GM12878 (cell line): ENCODE results near the gene CCDC85A. TPM values are rescaled to one million over a fixed set of nuclear protein-coding genes. Genes with fewer than 3 reads are reported as not detected.

ENCODE experiments used
- ATAC-seq: fragments of 200-7000 bp; cut with Tn5 transposase; 3 replicates; pipeline ENCODE4 v1.9.1; 2020; ENCODE audit warnings: mild to moderate bottlenecking, moderate library complexity
- BruUV-seq: library from RNA; stranded (reverse); fragments of 400-500 nt; replicated peaks from 2 replicates; lab custom pipeline; 2021; lab: Mats Ljungman, UMichigan
- CTCF ChIA-PET: fragments of 300-600 bp; sonication (Branson Sonifier 250); formaldehyde crosslinking; extraction: SDS; loops from one replicate; lab custom pipeline; 2021; ENCODE audit warnings: inconsistent platforms; lab: Yijun Ruan, JAX
- POLR2A ChIA-PET: fragments of 350-600 bp; formaldehyde crosslinking; extraction: SDS; loops from one replicate; lab custom pipeline; 2021; ENCODE audit warnings: inconsistent platforms; lab: Charles Lee
- RAD21 ChIA-PET: fragments of 300-600 bp; sonication (Branson Sonifier 250); formaldehyde crosslinking; loops from one replicate; lab custom pipeline; 2023; ENCODE audit warnings: antibody characterized with exemption; ENCODE audit not compliant: unreplicated experiment; lab: Charles Lee
- SMC1A ChIA-PET: fragments of 300-600 bp; sonication (Branson Sonifier 250); formaldehyde crosslinking; loops from one replicate; lab custom pipeline; 2023; ENCODE audit not compliant: unreplicated experiment, uncharacterized antibody; lab: Charles Lee
- DNase-seq: peaks from one replicate; pipeline ENCODE4 v3.0.0-alpha.2; 2011; ENCODE audit warnings: low read depth, low spot score
- FAIRE-seq: peaks from 3 replicates; lab custom pipeline; 2011; peaks lifted over from hg19 to GRCh38; lab: Jason Lieb, UNC
- H2AFZ ChIP-seq: 2 replicates; pipeline ENCODE4 v1.6.0; 2011; ENCODE audit warnings: low read depth, low read length, control low read depth; ENCODE audit not compliant: control insufficient read depth
- H3K27ac ChIP-seq: 2 replicates; pipeline ENCODE4 v1.5.1; 2011; ENCODE audit warnings: control low read depth; ENCODE audit not compliant: control insufficient read depth, insufficient read depth
- H3K27me3 ChIP-seq, 2 experiments: replicated peaks in 1 of 2; 2 replicates each; pipeline versions ENCODE4 v1.6.0 to v1.6.1; 2011; ENCODE audit warnings: low read length in 1 of 2; ENCODE audit not compliant: control insufficient read depth in 2 of 2, insufficient read depth in 2 of 2
- H3K36me3 ChIP-seq, 2 experiments: 2 replicates each; pipeline ENCODE4 v1.5.1; 2011; ENCODE audit warnings: low read length in 1 of 2; ENCODE audit not compliant: control insufficient read depth in 2 of 2, insufficient read depth in 2 of 2
- H3K4me1 ChIP-seq: 2 replicates; pipeline ENCODE4 v1.6.1; 2011; ENCODE audit warnings: mild to moderate bottlenecking, low read length, moderate library complexity, mixed read lengths; ENCODE audit not compliant: control insufficient read depth, insufficient read depth
- H3K4me2 ChIP-seq: 2 replicates; pipeline ENCODE4 v1.6.0; 2011; ENCODE audit warnings: control low read depth; ENCODE audit not compliant: control insufficient read depth, insufficient read depth
- H3K4me3 ChIP-seq: fragments of 200-600 bp; sonication (generic); 2 replicates; pipeline ENCODE4 v1.5.1; 2016
- H3K79me2 ChIP-seq: 2 replicates; pipeline ENCODE4 v1.6.0; 2011; ENCODE audit warnings: low read length; ENCODE audit not compliant: control insufficient read depth, insufficient read depth
- H3K9ac ChIP-seq: 2 replicates; pipeline ENCODE4 v1.8.0; 2011; ENCODE audit warnings: low read length, control low read depth, mixed read lengths; ENCODE audit not compliant: control insufficient read depth, insufficient read depth
- H3K9me3 ChIP-seq: replicated peaks from 3 replicates; pipeline ENCODE4 v1.5.1; 2011; ENCODE audit warnings: mild to moderate bottlenecking, low read length; ENCODE audit not compliant: control insufficient read depth, insufficient read depth
- H4K20me1 ChIP-seq: 2 replicates; pipeline ENCODE4 v1.6.0; 2011; ENCODE audit not compliant: control insufficient read depth, insufficient read depth
- CHD2 ChIP-seq: IDR thresholded peaks from 2 replicates; pipeline ENCODE4 v1.6.1; 2011; ENCODE audit warnings: low read depth, low read length, improper control_type of control experiment, borderline replicate concordance
- TCF7 ChIP-seq: IDR thresholded peaks from 2 replicates; pipeline ENCODE4 v1.6.1; 2014; ENCODE audit warnings: antibody characterized with exemption, borderline replicate concordance
- ZNF24 ChIP-seq: fragments of 450-650 bp; IDR thresholded peaks from 2 replicates; pipeline ENCODE4 v1.6.1; 2017; ENCODE audit warnings: antibody characterized with exemption, mild to moderate bottlenecking
- WGBS: methylation state at CpG from one replicate; pipeline ENCODE4 v1.1.6; 2016; ENCODE audit warnings: low lambda C conversion rate; ENCODE audit not compliant: insufficient replicate concordance, insufficient coverage; ENCODE audit errors: missing lambda C conversion rate; 5-methylcytosine and 5-hydroxymethylcytosine counted together
- in situ Hi-C: fragments of 300-500 bp; cut with MboI; formaldehyde crosslinking; loops from 9 replicates; pipeline ENCODE4 v1.14.3; 2018; ENCODE audit warnings: mixed read lengths
- intact Hi-C: fragments of 100-400 bp; cut with micrococcal nuclease; formaldehyde crosslinking; loops from one replicate; pipeline ENCODE4 v1.14.2; 2022; ENCODE audit not compliant: unreplicated experiment
- polyA plus RNA-seq, 11 experiments: library from polyadenylated mRNA; depleted of rRNA in 4 of 11; unstranded in 6 of 11; stranded (reverse) in 5 of 11; fragments of >200 nt; fragmentation: Nextera tagmentation in 4 of 11; fragmentation: Illumina TruSeq in 1 of 11; extraction: Ambion mirVana in 4 of 11; extraction: Trizol in 1 of 11; gene quantifications; 1 replicate in 1 of 11; 2 replicates in 10 of 11; pipeline versions ENCODE4 v1.2.1 to v1.2.3, GENCODE V29; 2011 to 2016; ENCODE audit warnings: inconsistent platforms in 2 of 11, missing spikeins in 2 of 11, low read depth in 1 of 11
- total RNA-seq, 4 experiments: library from RNA; depleted of rRNA in 3 of 4; stranded (reverse); fragments of >200 nt in 3 of 4; fragmentation: Illumina TruSeq in 1 of 4; extraction: Trizol in 1 of 4; gene quantifications; 2 replicates each; pipeline versions ENCODE4 v1.2.1 to v1.2.3, GENCODE V29; 2013 to 2021
- TF ChIP-seq, protein P1 (sequence below): IDR thresholded peaks from 2 replicates; pipeline ENCODE4 v1.6.1; 2012; ENCODE audit warnings: improper control_type of control experiment, low read depth, low read length; ENCODE audit not compliant: insufficient replicate concordance

CCDC85A gene
- total and polyA plus RNA-seq, 10 of the 15 experiments (the other 5 are each of a cell fraction or from before 2014, with no cell fraction given), result 0.02 to 0.57 (median 0.04) TPM; not detected in 7

DNA sequence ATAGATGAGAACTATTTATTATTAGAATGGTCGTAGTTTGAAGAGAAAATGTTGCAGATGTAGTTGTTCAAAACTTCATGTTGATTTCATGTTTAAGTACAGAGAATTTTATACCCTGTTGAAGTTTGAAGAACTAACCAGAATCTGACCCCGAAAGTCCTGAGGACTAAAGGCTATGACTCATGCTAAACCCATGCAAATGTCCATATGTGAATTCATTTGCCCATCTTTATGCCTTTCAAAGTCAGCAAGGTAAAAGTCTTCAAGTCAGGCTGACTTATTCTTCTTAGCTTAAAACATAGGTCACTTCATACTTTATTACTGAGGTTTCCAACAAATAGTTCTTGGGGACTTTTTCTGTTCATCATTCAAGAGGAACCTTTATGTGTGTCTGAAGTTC lies 185.5 kb downstream of the CCDC85A start:
- H3K36me3 ChIP-seq, result no peaks in the 10 kb centered on the region
- no peak overlapping the region for H2AFZ ChIP-seq
- WGBS, result 17% methylated on average over 2 of the region's 2 CpGs
- no peaks in the 10 kb centered on the region for H3K27me3 ChIP-seq
- TF ChIP-seq ZNF24, result no peak
- TF ChIP-seq, protein P1, sequence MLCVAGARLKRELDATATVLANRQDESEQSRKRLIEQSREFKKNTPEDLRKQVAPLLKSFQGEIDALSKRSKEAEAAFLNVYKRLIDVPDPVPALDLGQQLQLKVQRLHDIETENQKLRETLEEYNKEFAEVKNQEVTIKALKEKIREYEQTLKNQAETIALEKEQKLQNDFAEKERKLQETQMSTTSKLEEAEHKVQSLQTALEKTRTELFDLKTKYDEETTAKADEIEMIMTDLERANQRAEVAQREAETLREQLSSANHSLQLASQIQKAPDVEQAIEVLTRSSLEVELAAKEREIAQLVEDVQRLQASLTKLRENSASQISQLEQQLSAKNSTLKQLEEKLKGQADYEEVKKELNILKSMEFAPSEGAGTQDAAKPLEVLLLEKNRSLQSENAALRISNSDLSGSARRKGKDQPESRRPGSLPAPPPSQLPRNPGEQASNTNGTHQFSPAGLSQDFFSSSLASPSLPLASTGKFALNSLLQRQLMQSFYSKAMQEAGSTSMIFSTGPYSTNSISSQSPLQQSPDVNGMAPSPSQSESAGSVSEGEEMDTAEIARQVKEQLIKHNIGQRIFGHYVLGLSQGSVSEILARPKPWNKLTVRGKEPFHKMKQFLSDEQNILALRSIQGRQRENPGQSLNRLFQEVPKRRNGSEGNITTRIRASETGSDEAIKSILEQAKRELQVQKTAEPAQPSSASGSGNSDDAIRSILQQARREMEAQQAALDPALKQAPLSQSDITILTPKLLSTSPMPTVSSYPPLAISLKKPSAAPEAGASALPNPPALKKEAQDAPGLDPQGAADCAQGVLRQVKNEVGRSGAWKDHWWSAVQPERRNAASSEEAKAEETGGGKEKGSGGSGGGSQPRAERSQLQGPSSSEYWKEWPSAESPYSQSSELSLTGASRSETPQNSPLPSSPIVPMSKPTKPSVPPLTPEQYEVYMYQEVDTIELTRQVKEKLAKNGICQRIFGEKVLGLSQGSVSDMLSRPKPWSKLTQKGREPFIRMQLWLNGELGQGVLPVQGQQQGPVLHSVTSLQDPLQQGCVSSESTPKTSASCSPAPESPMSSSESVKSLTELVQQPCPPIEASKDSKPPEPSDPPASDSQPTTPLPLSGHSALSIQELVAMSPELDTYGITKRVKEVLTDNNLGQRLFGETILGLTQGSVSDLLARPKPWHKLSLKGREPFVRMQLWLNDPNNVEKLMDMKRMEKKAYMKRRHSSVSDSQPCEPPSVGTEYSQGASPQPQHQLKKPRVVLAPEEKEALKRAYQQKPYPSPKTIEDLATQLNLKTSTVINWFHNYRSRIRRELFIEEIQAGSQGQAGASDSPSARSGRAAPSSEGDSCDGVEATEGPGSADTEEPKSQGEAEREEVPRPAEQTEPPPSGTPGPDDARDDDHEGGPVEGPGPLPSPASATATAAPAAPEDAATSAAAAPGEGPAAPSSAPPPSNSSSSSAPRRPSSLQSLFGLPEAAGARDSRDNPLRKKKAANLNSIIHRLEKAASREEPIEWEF, result no peak
- no peak for TF ChIP-seq CHD2
- TF ChIP-seq TCF7, result no peak
- POLR2A ChIA-PET, result no interaction called here
- no peaks in the 10 kb centered on the region for H4K20me1 ChIP-seq
- SMC1A ChIA-PET, result interaction anchor here (1.6 kb wide), 1 partner anchor 15 kb away, joined by 3 read pairs; no protein-coding TSS in a partner anchor
- H3K27ac ChIP-seq, result no peak overlapping the region
- DNase-seq, result no peak
- H3K9me3 ChIP-seq, result no peaks in the 10 kb centered on the region
- RAD21 ChIA-PET, result no interaction called here
- no peak overlapping the region for H3K4me2 ChIP-seq
- CTCF ChIA-PET, result interaction anchor here (1.0 kb wide), 1 partner anchor 21 kb away, joined by 3 read pairs; no protein-coding TSS in a partner anchor
- intact Hi-C loops (no loop called here), in situ Hi-C loops (no loop called here)
- peak; percentile 66 for ATAC-seq
- H3K4me3 ChIP-seq, result no peak overlapping the region
- BruUV-seq, result no TSS peak
- FAIRE-seq, result no peak
- no peak overlapping the region for H3K9ac ChIP-seq
- no peaks in the 10 kb centered on the region for H3K4me1 ChIP-seq
- H3K79me2 ChIP-seq, result no peaks in the 10 kb centered on the region
